GM19043 (cell line): ENCODE measurements around the gene COL13A1.

Source experiments
- ATAC-seq: cut with Tn5 transposase; IDR thresholded peaks from one replicate; pipeline ENCODE4 v1.9.1; 2021; ENCODE audit warnings: low read depth; ENCODE audit not compliant: unreplicated experiment

COL13A1 gene

DNA sequence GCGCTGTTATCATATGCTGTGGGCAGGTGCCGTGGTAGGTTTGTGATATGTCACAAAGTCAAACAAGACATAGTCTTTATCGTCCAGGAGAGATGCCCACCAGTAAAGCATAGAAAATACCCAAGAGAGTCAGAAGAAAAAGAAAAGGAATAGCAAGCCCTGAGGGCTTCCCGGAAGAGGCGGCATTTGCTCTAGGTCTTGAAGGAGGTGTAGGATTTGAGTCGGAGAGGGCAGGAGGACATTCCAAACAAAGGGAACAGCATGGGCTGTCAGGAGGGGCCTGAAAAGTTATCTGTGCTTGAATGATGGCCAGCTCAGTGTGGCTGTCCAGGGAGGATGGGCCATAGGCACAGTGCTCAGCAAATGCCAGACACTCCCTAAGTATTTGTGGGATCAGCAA is 42.2 kb downstream of the COL13A1 start:
- ATAC-seq: no peak

DNA sequence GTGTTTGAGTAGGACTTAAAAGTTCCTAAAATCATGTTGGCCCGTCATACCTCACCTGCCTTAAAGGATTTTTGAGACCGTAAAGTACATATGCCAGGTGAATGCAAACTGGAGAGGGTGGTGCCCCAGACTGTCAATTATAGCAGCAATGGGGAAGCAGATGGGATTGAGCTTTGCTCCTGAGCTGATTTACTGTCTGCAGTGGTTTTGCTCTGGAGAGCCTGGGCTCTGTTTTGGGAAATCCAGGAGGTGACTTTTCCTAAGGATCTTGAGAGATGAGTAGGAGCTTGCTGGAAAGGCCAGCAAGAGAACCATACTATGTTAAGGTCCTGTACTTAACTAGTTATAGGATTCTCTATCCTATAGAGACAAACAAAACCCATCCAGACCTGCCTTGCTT is 43.0 kb downstream of the COL13A1 start:
- no peak for ATAC-seq

DNA sequence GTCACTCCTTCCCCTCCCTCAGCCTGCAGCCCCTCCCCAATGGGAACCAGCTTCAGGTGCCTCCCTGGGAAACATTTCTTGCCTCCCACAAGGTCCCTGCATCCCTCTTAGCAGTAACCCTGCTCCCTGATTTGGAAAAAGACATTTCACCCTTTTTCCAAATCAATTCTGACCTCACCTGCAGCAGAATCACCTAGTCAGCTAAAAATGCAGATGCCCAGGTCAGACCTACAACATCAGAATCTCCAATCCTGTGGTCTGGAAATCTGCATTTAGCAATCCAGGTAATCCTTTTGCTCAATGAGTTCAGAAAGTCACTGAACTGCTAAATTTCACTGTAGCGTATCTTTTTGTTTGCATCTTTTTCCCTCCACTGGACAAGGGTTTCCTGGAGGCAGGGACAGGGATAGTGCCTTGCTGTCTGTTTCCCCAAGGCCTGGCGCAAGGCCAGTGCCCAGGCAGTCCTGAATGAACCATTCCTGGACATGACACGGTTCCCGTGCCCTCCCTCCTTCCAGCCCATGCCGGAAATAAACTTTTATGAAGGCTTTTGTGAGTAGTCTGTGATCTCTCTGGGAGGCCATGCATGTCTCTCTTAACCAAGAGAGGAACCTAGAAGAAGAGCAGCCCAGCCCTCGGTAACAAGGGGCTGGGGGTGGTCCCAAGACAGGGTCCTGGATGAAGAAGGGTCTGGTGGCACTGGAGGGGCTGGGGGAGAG is 44.0 kb downstream of the COL13A1 start:
- ATAC-seq: no peak

DNA sequence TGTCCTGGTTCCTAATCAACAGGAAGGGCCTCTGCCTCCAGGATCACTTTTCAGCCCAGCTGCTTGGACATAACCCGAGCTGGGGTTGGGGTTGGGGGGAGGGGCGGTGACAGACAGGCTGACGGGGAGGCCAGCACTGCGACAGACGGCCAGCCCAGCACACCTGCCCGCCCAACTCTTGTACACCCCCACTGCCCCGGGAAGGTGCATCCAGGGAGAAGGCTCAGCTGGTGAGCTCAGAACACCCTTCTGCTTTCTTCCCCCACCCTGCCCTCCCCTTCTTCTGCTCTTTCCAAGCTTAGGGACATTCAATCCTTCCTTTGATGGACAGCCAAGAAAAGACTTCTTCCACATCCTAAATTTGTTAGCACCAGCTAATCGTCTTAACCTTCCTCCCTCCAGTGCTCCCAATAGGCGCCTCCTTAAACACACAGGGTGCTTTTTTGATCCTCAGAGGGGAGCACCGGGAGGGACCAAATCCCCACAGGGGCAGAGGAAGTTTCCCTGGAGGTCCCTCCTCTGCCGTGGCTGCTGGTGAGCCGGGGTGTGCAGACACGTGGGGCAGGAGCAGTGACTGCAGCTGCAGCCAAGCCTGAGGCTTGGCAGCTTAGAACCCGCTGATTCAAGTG is 44.7 kb downstream of the COL13A1 start:
- ATAC-seq: no peak

DNA sequence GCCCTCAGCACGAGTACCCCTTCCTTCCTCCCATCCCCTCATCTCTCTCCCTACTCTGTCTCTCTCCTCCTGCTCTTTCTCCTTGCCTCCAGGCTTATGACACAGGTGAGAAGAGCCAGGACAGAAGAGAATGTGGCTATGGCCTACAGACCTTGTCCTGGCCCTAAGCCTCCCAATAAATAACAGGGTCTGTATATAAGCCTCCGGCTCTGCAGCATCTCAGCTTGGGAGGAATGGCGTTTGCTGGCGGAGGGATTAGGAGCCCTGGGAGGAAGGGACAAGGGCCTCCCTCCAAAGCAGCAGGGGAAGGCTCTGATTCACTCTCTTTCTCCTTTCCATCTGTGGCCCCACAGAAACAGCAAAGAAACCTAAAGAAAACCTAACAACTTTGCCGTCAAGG is 45.8 kb downstream of the COL13A1 start:
- ATAC-seq: no peak

DNA sequence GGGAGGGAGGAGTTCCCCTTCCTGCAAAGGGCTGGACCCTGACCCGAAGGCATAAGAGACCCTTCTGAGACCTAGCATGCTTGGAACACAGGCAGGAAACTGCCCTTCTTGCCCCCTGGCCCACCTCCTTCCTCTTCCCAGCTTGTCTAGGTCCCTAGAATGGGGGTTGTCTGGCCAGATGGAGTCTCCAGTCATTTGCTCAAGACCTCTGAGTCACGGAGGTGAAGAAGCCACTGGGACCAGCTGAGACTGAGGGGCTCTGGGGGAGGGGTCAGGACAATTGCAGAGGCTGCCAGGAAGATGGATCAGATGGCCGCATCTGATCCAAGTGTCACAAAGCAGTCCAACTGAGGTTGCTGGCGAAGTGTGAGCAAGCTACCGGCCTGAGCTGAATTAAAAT is 46.2 kb downstream of the COL13A1 start:
- ATAC-seq: no peak

DNA sequence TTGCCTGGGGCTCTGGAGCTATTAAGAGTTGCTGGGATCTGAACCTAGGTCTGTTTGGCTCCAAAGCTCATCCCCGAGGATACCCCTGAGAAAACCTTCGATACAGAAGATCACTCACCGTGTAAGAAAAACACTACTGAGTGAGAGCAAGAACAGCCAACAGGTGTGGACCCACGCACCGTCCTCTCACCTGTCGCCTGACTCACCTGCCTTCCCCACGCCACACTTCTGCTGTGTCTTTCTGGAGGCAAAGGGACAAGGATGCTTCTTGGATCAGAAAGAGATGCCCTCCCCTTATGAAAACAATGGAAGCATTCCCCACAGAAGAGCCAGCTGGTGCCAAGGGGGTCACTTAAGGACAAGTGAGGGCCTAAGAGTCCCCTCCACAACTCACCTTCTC is 46.7 kb downstream of the COL13A1 start:
- no peak for ATAC-seq

DNA sequence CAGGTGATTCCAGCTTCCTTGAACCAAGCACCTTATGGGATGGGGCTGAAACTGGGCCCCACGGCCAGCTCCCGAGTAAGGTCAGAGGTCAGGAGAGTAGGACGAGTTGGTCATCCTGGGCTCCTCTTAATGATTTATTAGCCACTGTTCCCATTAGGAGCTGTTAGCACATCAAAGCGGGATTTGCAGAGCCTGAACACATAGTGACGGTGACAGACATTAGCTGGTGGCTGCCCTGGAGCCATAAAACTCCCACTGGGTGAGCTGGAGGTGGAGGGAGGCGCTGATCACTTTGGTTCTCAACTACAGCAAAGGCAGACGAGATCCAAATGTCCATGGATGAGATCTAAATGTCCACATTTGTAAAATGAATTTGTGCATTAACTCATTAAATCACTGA is 48.1 kb downstream of the COL13A1 start:
- no peak for ATAC-seq

DNA sequence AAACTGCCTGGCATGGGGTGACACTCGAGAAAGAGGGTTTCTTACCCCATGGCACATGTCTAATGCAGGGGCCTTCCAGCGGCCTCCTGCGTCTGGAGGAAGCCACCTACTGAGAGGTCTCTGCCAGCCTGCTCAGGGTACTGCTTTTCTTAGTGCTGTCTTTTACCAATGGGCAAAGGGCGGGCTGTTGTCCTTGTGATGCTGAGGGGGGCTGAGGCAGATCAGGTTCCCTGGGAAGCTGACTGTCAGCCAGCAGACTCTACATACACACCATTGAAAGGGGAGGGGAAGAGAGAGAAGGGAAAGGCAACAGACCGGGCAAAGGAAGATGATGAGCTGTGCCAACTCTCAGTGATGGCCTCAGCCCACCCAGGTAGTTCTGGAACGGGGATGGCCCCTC is 48.7 kb downstream of the COL13A1 start:
- no peak for ATAC-seq

DNA sequence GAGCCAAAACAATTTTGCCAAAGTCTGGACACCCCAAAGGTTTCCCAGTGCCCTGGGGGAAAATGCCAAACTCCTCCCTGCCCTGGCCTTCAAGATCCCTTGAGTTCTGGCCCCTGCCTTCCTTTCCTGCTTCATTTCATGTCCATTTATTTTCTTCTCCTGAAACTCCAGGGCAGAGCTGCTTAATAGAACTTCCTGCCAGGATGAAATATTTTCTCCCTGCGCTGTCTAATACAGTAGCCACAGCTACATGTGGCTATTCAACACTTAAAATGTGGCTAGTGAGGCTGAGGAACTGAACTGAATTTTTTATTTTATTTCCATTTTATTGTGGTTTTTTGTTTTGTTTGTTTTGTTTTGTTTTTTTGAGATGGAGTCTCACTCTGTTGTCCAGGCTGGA is 49.6 kb downstream of the COL13A1 start:
- ATAC-seq: no peak

DNA sequence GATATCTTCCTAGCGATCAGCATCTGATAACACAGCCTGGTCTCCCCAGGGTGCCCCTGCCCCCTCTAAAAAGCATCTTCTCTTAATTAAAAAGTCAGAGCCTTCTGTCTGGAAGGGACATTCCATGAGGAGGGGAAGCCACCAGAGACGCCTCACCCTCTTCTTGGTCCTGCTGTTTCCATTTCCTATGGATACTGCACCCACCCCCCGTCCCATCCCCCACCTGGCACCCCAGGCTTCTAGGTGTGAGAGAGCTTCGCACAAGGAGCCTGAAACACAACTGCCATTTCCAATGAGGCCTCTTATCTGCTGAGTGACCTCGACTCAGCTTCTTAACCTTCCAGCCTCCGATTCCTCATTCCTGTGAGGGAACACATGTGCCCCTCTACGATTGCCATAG is 51.4 kb downstream of the COL13A1 start:
- no peak for ATAC-seq

DNA sequence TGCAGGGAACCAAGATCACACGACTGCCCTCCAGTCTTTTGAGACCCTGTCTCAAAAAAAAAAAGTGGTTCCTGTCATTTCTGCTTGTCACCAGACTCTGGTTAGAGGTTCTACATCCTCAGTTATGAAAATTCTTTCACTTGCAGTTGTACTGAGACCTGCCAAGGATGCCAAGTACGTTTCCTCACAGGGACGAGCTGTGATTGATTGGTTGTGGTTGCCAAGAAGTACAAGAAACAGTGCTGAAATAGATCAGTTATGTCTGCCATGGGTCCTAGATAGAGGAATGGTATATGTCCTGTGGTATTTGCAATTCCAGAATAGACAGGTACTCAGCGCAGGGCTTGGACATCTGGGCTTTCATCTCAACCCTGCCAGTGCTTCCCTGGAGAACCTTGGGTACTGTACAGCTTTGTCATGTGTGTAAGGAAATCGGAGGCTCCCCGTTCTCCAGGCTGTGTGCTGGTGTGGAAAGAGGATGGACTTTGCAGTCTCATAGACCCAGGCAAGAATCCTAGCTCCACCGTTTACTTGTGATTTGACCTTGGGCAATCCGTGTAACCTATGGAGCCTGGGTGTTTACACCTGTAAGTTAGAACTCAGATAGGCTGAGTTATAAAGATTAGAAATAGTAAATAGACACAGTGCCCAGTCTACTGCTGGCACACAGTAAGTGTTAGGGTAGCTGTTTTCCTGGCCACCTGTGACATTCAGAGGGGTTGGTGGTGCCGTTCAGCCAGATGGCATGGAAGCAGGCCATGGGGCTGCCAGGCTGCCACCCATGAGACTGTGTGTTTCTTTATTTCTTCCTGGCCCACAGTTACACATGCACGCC is 53.0 kb downstream of the COL13A1 start:
- ATAC-seq: no peak

DNA sequence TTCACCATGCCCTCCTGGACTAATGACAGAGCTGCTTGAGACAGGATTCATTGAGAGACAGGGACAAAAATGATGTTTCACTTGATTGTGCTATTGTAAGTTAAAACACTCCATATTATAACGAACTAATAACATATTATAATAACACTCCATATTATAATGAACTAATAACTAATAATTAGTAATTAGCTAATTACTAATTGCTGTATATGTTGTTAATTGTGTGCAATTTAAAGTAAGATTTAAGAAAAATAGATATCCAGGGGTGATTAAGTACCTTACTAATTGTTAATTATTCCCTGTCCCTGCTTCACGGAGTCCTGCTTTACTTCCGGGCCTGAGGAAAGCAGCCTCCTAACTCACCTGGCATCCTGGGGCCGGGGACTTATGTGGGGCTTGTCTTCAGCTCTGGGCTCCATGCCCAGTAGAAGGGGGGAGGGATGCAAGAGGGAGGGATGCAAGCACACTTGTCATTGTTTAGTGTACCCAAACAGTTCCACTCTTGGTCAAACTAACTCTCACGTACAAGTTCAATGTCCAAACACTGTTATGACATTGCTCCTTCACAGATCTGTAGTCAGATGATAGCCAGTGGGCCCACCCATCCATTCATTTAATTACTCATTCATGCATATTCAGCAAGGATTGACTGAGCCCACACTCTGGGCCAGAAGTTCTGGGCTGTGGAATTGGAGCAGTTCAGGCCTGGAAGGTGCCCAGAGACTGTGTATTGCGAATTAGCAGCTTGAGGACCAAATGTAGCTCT is 53.8 kb downstream of the COL13A1 start:
- no peak for ATAC-seq

DNA sequence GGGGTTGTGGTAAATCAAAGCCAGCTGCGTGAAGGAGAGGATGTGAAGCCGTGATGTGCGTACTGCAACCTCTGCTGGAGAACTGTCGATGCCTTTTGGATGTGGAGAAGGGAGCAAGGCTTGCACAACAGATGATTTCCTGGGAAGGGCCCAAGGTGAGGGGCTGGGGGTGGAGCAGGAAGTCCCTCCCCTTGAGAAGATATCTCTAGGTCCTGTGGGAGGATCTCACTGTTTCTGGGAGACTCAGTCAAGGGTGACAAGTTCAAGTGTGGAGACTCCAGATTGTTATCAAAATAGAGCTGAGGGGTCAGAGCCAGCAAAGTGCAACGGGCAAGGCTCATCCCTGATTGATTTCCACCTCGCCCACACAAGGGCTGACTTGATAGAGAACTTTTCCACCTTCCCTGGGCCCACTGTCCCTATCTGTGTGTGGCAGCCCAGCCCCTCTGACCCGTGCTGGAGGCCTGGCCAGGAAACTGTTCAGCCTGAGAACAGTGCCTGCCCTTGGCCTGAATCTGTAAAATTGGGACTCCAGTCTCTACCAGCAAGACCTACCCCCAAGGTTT is 55.0 kb downstream of the COL13A1 start:
- ATAC-seq: no peak

DNA sequence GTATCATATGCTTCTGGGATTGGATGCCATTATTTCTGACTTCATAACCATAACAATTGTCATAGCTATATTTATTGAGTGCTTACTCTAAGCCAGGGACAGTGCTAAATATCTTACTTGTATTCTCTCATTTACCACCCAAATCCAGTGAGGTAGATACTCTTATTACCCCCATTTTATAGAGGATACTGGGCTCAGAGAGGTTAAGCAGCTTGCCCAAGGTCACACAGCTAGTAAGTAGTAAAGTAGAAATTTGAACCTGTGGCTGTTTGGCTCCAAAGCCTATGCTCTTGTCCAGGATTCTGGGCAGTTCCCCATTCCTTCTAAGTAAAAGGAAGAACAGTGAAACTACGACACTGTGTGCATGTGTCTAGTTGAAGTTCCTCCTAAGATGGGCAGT is 56.5 kb downstream of the COL13A1 start:
- no peak for ATAC-seq

DNA sequence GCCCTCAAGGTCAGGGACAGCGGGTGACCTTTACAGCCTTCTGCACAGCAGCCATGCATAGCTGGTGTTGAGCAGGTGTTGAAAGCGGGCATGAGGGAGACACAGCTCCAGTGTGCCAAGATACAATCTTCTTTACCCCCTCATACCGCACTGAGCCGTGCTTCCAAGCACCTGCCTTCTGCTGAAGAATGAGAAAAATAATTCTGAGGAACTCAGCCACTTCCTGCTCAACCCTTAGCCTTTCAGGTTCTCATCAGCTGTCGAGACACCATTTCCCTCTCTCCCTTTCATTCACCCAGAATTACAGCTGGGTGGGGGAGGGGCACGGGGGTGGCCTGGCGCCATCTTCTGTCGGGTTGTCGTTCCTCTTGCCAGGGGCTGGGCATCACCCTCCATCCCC is 58.6 kb downstream of the COL13A1 start:
- no peak for ATAC-seq

DNA sequence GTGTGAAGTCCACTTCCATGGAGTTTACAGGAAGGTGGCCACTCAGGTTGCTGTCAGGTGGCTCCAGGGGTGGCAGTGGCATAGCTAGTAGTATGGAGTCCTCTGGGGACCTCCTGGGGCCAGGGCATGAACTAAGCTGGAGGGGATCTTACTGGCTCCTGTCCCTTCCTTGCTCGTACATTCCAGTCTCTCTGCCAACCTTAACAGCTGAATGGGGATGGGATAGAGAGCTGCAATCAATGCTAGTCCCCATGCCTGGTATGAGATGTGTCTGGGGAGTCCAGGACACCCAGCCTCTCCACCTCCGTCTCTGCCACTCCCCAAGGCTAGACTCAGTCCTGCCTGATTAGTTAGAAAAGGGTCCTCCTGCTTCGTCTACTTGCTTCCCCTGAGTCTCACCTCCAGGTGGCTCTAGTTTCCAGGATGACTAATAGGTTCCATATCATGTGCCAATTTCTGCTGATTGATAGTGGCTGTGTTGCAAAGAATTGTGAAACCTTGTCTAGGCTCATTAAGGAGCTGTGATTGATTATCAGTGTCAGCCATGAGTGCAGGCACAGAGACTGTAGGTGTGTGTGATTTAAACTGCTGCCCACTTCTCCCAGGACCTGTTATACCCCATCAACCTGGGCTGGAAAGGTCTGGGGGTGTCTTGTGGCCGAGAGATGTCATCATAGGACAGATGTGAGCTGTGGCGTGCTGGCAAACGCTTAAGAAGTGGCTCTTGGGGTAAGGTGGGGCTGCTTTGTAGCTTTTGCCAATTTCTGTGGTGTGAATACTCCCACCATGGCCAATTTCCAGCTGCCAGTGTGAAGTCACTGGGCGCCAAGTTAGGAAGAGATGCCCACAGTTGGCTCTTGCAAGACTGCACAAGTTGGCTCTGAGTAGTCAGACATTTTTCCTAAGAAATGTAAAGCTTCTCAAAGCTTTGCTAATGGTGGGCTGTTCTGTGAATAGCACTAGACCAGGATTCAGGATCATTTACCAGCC is 59.8 kb downstream of the COL13A1 start:
- ATAC-seq: no peak

DNA sequence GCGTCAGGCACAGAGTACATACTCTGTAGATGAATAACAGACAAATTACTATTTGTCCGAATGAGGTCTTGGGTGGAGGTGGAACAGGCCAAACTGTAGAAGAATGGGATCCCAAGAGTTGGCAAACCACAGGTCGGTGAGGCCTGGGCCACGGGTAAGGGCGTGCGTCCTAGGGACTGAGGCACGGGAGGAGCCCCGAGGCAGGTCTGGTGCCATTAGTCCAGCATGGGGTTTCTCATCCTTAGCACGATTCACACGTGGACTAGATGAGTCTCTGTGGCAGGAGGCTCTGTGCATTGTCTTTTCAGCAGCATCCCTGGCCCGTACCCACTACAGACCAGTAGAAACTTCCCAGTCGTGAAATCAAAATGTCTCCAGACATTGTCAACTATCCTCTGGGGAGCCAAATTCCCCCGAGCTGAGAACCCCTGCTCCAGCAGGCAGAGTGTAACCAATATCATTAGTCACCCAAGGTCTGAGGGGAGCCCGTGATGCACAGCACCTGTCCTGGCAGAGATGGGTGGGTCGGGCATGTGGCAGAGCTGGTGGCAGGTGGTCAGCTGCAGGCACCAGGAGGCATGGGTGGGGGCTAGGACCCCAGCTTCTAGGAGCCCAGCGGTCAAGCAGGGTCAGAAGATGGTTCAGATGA is 61.3 kb downstream of the COL13A1 start:
- no peak for ATAC-seq

DNA sequence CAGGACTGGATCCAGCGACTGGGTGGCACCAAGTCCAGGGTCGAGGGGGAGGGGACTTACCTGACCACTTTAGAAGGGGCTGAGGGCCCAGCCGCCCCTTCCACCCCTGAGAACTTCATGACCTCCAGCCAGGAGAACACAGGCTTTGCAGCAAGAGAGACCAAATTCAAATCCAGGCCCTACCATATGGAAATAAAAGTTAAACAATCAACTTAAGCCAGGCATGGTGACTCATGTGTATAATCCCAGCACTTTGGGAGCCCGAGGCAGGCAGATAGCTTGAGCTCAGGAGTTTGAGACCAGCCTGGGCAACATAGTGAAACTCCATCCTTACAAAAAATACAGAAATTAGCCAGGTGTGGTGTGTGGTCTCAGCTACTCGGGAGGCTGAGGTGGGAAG is 61.9 kb downstream of the COL13A1 start:
- no peak for ATAC-seq
